ENCODE measurements around the gene SLC12A7. TPM values are rescaled to one million over a fixed set of nuclear protein-coding genes. Genes with fewer than 3 reads are reported as not detected.
"Not testable (repeated sequence)": the region's sequence is repeated elsewhere in the genome, so short reads cannot be mapped to it uniquely, and the experiment has no call there.

SLC12A7 gene
- 32.1 and 33.4 TPM in 2 replicates for total RNA-seq

DNA sequence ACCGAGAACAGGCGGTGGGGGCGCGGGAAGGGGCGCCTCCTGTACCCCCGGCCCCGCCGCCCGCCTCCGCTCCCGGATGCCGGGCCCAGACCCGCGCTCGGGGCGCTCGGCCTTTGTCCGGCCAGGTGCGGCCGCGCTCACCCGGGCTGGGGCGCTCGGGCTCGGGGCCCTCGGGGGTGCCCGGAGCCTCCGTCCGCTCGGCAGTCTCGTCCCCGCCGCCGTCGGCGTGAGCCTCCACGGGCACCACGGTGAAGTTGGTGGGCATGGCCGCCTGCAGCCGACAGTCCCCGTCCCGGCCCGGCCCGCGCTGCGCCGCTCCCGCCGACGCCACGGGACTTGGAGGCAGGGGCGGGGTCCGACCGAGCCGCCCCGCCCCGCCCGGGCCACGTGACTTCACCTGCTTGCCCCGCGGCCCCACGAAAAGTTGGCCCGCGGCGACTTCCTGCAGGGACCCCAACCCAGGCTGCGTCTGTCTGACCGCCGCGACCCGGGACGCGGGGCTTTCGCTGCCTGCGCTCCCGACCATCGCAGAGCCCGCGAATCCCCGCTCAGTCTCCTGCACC is at the start of gene SLC12A7:
TSS of gene SLC12A7 (minus strand) at position 337 of the 563 bp plus-strand sequence. CDS start at position 265, 72 bp downstream.
- peaks cover 2% of the 10 kb centered on the region for H3K36me3 Mint-ChIP-seq (ENCODE audit: low read depth)
- peak within 1 kb of the TSS; percentile 91 for H3K4me3 Mint-ChIP-seq
- H3K27ac Mint-ChIP-seq = peak within 1 kb of the TSS; percentile 88
- peaks cover 2% of the 10 kb centered on the region for H3K27me3 Mint-ChIP-seq
- peaks cover 30% of the 10 kb centered on the region for H3K4me1 Mint-ChIP-seq
- H3K9me3 Mint-ChIP-seq = no peaks in the 10 kb centered on the region
- peak; percentile 93 for DNase-seq
- intact Hi-C loops (cut with micrococcal nuclease) = loop anchor here (1.0 to 10.0 kb wide), 2 partner anchors 203 to 220 kb away; partner anchors contain the start of genes BRD9 and TRIP13

GRCh38 chr5:1161108-1161832 is 49.4 kb upstream of the SLC12A7 start:
- Mint-ChIP-seq H3K9me3 (no peaks in the 10 kb centered on the region), H3K36me3 (ENCODE audit: low read depth) (no peaks in the 10 kb centered on the region), H3K27me3 (peaks cover 17% of the 10 kb centered on the region), H3K27ac (no peak overlapping the region), H3K4me1 (no peaks in the 10 kb centered on the region), H3K4me3 (no peak overlapping the region)
- intact Hi-C loops (cut with micrococcal nuclease) = no loop called here
- DNase-seq = no peak

DNA sequence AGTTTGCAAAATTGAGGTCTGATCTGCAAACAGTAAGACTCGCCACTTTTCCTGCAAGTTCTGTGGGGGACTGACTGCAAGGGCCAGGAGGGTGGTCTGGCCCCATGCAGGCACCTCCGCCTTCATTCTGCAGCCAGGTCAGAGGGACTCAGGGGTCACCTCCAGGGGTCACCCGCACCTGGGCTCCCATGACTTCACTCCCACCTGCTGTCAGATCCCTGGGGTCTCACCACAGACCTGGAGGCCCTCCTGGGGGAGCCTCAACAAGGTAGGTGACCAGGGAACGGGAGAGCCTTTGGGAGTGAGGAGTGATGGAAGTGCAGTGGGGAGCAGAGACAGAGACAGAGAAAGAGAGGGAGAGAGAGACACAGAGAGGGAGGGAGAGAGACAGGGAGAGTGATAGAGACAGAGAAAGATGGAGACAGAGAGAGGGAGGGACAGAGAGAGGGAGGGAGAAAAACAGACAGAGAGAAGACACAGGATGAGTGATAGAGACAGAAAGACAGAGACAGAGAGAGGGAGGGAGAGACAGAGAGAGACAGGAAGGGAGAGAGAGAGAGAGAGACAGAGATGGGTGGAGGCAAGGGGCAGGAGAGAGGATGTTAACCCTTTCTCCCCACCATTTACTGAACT is 48.0 kb upstream of the SLC12A7 start:
- no peak overlapping the region for H3K4me3 Mint-ChIP-seq
- intact Hi-C loops (cut with micrococcal nuclease) = no loop called here
- H3K36me3 Mint-ChIP-seq (ENCODE audit: low read depth) = no peaks in the 10 kb centered on the region
- no peak overlapping the region for H3K27ac Mint-ChIP-seq
- no peak for DNase-seq
- no peaks in the 10 kb centered on the region for H3K4me1 Mint-ChIP-seq
- peaks cover 18% of the 10 kb centered on the region for H3K27me3 Mint-ChIP-seq
- H3K9me3 Mint-ChIP-seq = no peaks in the 10 kb centered on the region

GRCh38 chr5:1159341-1159675 is 47.4 kb upstream of the SLC12A7 start:
- DNase-seq = no peak
- H3K4me1 Mint-ChIP-seq = no peaks in the 10 kb centered on the region
- peaks cover 21% of the 10 kb centered on the region for H3K27me3 Mint-ChIP-seq
- no peaks in the 10 kb centered on the region for H3K9me3 Mint-ChIP-seq
- intact Hi-C loops (cut with micrococcal nuclease) = no loop called here
- no peak overlapping the region for H3K27ac Mint-ChIP-seq
- H3K36me3 Mint-ChIP-seq (ENCODE audit: low read depth) = no peaks in the 10 kb centered on the region
- no peak overlapping the region for H3K4me3 Mint-ChIP-seq

DNA sequence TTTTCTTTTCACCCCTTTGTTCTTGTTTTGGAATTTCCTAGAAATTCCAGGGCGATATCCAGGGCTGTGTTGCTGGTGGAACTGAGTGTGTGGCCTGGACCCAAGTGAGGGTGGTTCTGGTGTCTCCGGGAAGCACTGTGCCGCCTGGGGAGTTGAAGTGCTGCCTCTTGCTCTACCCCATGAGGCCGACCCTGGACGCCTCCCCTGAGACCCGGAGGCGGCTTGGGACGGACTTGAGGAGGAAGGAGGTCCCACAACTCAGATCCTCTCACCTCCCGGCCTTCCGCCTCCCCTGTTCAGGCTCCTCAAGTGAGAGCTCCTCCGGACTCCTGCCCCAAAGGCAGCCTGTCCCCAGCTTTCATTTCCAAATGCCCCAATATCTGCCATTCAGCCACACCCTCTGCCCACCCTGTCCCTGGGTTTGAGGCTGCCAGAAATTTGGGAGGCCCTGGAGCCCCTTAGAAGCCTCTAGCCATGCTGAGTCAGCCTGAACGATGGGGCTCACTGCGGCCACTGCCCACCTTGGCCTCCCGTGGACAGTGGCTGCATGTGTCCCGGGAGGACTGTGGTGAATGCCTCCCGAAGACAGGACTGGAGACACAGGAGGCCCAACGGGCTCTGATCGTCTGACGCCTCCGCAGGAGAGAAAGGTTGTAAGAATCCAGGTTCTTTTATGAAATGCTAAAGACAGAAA is 46.9 kb upstream of the SLC12A7 start:
- Mint-ChIP-seq H3K36me3 (ENCODE audit: low read depth) (no peaks in the 10 kb centered on the region), H3K4me3 (no peak overlapping the region), H3K4me1 (no peaks in the 10 kb centered on the region), H3K27me3 (peaks cover 26% of the 10 kb centered on the region), H3K9me3 (no peaks in the 10 kb centered on the region), H3K27ac (peak overlapping the region; percentile 11)
- no peak for DNase-seq
- intact Hi-C loops (cut with micrococcal nuclease) = no loop called here

DNA sequence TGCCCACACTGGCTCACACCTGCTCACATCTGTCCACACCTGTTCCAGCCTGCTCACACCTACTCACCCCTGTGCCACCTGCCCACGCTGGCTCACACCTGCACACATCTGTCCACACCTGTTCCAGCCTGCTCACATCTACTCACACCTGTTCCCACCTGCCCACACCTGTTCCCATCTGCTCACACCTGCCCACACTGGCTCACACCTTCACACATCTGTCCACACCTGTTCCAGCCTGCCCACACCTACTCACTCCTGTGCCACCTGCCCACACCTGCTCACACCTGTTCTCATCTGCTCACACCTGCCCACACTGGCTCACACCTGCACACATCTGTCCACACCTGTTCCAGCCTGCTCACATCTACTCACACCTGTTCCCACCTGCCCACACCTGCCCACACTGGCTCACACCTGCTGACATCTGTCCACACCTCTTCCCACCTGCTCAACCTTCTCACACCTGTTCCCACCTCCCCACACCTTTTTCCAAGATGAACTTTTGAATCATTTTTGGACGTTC is 45.7 kb upstream of the SLC12A7 start:
- H3K4me3 Mint-ChIP-seq; H3K36me3 Mint-ChIP-seq (ENCODE audit: low read depth); intact Hi-C loops (cut with micrococcal nuclease); DNase-seq; H3K27ac Mint-ChIP-seq; H3K9me3 Mint-ChIP-seq; H3K4me1 Mint-ChIP-seq: not testable (repeated sequence)
- peaks cover 32% of the 10 kb centered on the region for H3K27me3 Mint-ChIP-seq

GRCh38 chr5:1156754-1157460 is 45.0 kb upstream of the SLC12A7 start:
- no peaks in the 10 kb centered on the region for H3K4me1 Mint-ChIP-seq
- H3K27me3 Mint-ChIP-seq = peaks cover 34% of the 10 kb centered on the region
- no peaks in the 10 kb centered on the region for H3K36me3 Mint-ChIP-seq (ENCODE audit: low read depth)

DNA sequence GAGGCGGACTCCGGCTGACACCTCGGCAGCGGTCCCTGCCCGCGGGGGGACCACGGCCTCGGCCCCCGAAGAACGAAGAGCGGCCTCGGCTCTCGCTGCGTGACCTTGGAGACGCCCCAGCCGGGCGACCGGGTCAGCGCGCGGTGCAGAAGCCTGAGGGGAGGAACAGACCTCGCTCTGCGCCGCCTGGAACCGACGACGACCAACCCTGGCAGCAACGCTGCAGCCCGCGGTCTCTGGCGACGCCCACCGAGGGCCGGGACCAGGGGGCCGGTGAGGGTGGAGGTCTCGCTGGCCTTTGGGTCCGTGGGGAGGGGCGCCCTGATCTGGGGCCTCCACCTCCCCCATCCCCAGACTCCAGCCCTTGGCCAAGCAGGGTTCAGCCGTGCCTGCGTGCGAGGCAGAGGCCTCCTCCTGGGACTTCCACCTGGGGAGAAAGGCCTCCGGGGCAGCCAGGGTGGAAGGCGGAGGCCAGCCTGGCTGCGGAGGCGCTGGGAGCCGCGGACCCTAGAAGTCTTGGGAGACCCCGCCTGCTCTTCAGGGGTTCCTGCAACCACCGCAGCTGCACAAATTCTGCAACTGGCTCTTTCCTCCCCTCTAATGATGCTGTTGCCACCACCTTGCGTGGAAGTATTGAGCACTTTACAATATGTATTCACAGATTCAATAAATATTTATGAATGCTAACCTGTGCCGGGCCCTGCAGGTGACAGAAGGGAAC is 44.3 kb upstream of the SLC12A7 start:
- Mint-ChIP-seq H3K4me1 (no peaks in the 10 kb centered on the region), H3K27me3 (peaks cover 35% of the 10 kb centered on the region), H3K27ac (no peak overlapping the region), H3K9me3 (no peaks in the 10 kb centered on the region), H3K36me3 (ENCODE audit: low read depth) (no peaks in the 10 kb centered on the region), H3K4me3 (no peak overlapping the region)
- DNase-seq = no peak
- intact Hi-C loops (cut with micrococcal nuclease) = no loop called here

More at GRCh38 chr5:1156754-1157460, 45.0 kb upstream of the SLC12A7 start:
- Mint-ChIP-seq H3K27ac (no peak overlapping the region), H3K9me3 (no peaks in the 10 kb centered on the region), H3K4me3 (no peak overlapping the region)
- no peak for DNase-seq
- intact Hi-C loops (cut with micrococcal nuclease) = no loop called here

GRCh38 chr5:1155191-1156032 is 43.5 kb upstream of the SLC12A7 start:
- intact Hi-C loops (cut with micrococcal nuclease) = no loop called here
- H3K27me3 Mint-ChIP-seq = peaks cover 38% of the 10 kb centered on the region
- H3K36me3 Mint-ChIP-seq (ENCODE audit: low read depth) = no peaks in the 10 kb centered on the region
- no peak for DNase-seq
- no peaks in the 10 kb centered on the region for H3K9me3 Mint-ChIP-seq
- no peak overlapping the region for H3K4me3 Mint-ChIP-seq
- no peak overlapping the region for H3K27ac Mint-ChIP-seq
- H3K4me1 Mint-ChIP-seq = no peaks in the 10 kb centered on the region

DNA sequence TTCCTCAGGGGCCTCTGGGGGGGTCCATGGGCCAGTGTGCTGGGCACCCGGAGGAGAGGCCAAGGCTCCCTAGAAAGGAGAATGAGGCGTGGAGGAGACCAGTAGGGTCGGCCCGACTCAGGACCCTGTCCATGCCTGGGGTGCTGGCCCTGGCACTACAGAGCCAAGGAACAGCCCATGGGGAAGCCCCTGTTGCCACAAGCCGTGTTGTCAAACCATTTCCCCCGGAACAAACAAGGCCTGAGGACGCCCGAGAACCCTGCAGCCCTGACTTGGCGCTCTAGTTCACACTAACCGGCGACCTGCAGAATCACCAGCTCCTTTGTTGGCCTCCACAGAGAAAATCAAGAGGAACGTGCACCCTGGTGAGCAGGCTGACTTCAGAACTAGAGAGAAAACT is 41.6 kb upstream of the SLC12A7 start:
- intact Hi-C loops (cut with micrococcal nuclease) = no loop called here
- no peak for DNase-seq
- Mint-ChIP-seq H3K27me3 (peaks cover 36% of the 10 kb centered on the region), H3K9me3 (no peaks in the 10 kb centered on the region), H3K36me3 (ENCODE audit: low read depth) (no peaks in the 10 kb centered on the region), H3K27ac (no peak overlapping the region), H3K4me3 (no peak overlapping the region), H3K4me1 (no peaks in the 10 kb centered on the region)

- DNase-seq = no peak
- Mint-ChIP-seq H3K4me3 (no peak overlapping the region), H3K27ac (no peak overlapping the region), H3K36me3 (ENCODE audit: low read depth) (no peaks in the 10 kb centered on the region), H3K9me3 (no peaks in the 10 kb centered on the region), H3K27me3 (peaks cover 35% of the 10 kb centered on the region), H3K4me1 (no peaks in the 10 kb centered on the region)
- intact Hi-C loops (cut with micrococcal nuclease) = no loop called here
Observed at GRCh38 chr5:1152771-1153282, 41.0 kb upstream of the SLC12A7 start.

DNA sequence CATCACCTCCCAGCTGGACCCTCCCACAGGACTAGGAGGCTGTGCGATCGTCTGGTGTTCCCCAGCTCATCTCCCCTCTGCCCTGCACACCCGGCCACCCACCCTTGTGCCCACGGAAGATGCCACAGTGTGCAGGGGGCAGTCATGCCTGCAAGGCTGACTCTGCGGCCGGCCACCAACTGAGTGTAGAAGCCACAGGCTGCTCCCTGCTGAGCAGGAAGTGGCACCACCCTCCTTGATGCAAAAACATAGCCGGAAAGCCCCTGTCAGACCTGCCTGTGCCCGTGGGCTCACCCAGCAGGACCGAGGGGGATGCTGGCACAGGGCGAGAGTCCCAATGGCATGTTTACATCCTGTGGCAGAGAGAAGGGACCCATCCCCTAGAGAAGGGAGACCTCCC is 40.3 kb upstream of the SLC12A7 start:
- Mint-ChIP-seq H3K27ac (no peak overlapping the region), H3K36me3 (ENCODE audit: low read depth) (no peaks in the 10 kb centered on the region), H3K4me1 (no peaks in the 10 kb centered on the region), H3K27me3 (peaks cover 28% of the 10 kb centered on the region), H3K4me3 (no peak overlapping the region), H3K9me3 (no peaks in the 10 kb centered on the region)
- DNase-seq = no peak
- intact Hi-C loops (cut with micrococcal nuclease) = no loop called here

All from activated CD4-positive, alpha-beta T cell treated with anti-CD3 and anti-CD28 coated beads, Interleukin-2, amount 10 ng/mL, durations not matched to agents 24 days and 14 days (primary cell).